Stimulated activated CD8-positive, alpha-beta memory T cell treated with anti-CD3 and anti-CD28 coated beads, Interleukin-2, amount 100 ng/mL, for 48 hours (primary cell): ENCODE measurements around the gene GUCY2C.
A peak's percentile ranks its signal among the peaks of the same experiment; 100 is the strongest.

Experiments
- DNase-seq, 2 donors: peaks; one replicate each; pipeline ENCODE4 v3.0.0-alpha.2; 2020; ENCODE audit warnings: low read depth in 2 of 2

Gene GUCY2C

GRCh38 chr12:14571779-14572178 is 124.6 kb downstream of the GUCY2C start:
- DNase-seq, result no peak

GRCh38 chr12:14570231-14570630 is 126.2 kb downstream of the GUCY2C start:
- no peak for DNase-seq

GRCh38 chr12:14567351-14568162 is 128.8 kb downstream of the GUCY2C start, which contains the start of gene PLBD1:
Gene PLBD1, minus strand, starts transcription at chr12:14567883. Its CDS starts 187 bp downstream, at chr12:14567696.
- peak in 1 of 2 donors; percentile 5 for DNase-seq

- DNase-seq, result no peak
Measured at GRCh38 chr12:14564336-14564959, 132.0 kb downstream of the GUCY2C start.

GRCh38 chr12:14563046-14563445 is 133.4 kb downstream of the GUCY2C start:
- DNase-seq, result no peak
